PFSK-1 (cell line): ENCODE measurements around the gene CATSPER1.

Source experiments
- FOXP2 ChIP-seq: optimal IDR thresholded peaks from 2 replicates; pipeline ENCODE3; 2011; ENCODE audit warnings: borderline replicate concordance, control low read depth, inconsistent platforms; ENCODE audit not compliant: insufficient read depth; ENCODE audit errors: extremely low read length, extremely low read depth
- POLR2AphosphoS5 ChIP-seq: IDR thresholded peaks from 2 replicates; pipeline ENCODE4 v1.6.1; 2012; ENCODE audit warnings: low read depth, mild to moderate bottlenecking, control low read depth, low read length, moderate library complexity
- REST ChIP-seq, 2 experiments: IDR thresholded peaks; 2 replicates each; pipeline versions ENCODE4 v1.6.1 to v1.8.0; 2011 to 2012; ENCODE audit warnings: low read depth in 2 of 2, low read length in 2 of 2, control low read depth in 1 of 2, inconsistent platforms in 1 of 2, mild to moderate bottlenecking in 1 of 2, moderate library complexity in 1 of 2; ENCODE audit not compliant: insufficient read depth in 1 of 2
- SIN3A ChIP-seq: IDR thresholded peaks from 2 replicates; pipeline ENCODE4 v1.6.1; 2012; ENCODE audit warnings: mild to moderate bottlenecking, low read length, moderate library complexity, borderline replicate concordance; ENCODE audit not compliant: insufficient read depth
- TAF1 ChIP-seq: IDR thresholded peaks from 2 replicates; pipeline ENCODE4 v1.6.1; 2012; ENCODE audit warnings: low read length, control low read depth, borderline replicate concordance; ENCODE audit not compliant: insufficient read depth

- no peak for TF ChIP-seq SIN3A
- no peak for TF ChIP-seq POLR2AphosphoS5
- no peak for TF ChIP-seq FOXP2
- no peak for TF ChIP-seq TAF1
- TF ChIP-seq REST (IDR thresholded peaks at IDR 0.05; ENCODE audit: insufficient read depth in 1 of 2, low read depth in 2 of 2, low read length in 2 of 2), result no peak
Observed at GRCh38 chr11:66008095-66008467, 18.2 kb downstream of the CATSPER1 start.
